ENCODE results near the gene FBP1.

The FBP1 gene

DNA sequence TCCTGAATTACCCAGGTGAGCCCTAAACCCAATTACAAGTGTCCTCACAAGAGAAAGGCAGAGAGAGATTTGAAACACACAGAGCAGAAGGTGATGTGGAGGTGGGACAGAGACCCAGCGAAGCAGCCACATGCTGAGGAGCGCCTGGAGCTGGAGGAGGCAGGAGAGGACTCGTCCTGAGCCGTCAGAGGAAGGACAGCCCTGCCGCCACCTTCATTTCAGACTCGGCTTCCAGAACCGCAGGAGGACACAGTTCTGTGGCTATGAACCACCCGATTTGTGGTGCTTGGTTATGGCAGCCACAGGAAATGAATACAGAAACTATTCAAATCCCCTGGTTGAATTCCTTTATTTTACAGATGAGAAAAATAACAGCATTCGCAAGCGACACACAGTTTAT lies 16.4 kb upstream of the FBP1 start:
- DNase-seq = no peak

DNA sequence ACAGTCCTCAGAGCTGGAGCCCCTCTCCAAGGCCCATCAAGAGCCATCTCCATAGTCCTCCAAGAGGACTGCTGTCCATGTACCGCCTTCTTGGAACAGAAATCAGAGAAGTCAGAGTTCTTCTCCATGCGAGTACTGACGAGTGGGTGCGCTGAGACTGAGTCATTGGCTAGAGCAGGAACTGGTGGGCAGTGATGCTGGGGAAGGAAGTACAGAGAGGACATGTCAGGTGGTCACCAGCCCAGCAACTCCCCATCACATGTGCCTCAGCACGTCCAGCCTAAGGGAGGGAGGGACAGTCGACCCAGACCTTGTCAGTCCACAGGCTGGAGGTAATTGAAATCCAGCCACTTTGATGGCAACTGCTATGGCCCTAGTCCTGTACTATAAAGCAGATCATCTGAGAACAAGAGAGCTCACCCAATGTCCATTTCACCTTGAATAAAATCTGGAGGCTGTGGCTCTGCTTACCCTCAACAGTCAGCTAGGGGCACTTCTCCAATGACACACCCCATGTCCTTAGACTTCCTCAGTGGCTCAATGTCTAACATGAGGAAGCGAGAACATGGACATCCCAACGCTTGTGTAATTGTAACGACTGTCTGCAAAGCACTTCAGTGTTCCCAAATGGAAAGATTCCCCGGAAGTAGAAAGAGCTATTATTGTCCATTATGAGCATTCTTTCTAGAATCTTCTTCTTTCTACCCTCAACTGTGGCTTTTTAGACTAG lies 15.0 kb upstream of the FBP1 start:
- DNase-seq = no peak

DNA sequence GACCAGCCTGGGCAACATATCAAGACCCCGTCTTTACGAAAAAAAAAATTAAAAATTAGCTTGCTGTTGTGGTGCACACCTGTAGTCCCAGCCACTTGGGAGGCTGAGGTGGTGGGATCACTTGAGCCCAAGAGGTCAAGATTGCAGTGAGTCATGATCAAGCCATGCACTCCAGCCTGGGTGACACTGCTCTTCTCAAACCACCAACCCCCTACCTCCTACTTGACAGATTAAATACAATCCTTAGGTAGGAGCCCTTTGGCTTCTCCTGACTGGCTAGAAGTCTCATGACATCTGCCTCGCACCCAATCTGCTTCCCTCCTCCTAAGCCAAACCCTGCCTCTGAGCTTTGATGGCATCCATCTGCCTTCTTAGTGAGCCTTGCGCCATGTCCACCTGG lies 11.6 kb upstream of the FBP1 start:
- no peak for DNase-seq

DNA sequence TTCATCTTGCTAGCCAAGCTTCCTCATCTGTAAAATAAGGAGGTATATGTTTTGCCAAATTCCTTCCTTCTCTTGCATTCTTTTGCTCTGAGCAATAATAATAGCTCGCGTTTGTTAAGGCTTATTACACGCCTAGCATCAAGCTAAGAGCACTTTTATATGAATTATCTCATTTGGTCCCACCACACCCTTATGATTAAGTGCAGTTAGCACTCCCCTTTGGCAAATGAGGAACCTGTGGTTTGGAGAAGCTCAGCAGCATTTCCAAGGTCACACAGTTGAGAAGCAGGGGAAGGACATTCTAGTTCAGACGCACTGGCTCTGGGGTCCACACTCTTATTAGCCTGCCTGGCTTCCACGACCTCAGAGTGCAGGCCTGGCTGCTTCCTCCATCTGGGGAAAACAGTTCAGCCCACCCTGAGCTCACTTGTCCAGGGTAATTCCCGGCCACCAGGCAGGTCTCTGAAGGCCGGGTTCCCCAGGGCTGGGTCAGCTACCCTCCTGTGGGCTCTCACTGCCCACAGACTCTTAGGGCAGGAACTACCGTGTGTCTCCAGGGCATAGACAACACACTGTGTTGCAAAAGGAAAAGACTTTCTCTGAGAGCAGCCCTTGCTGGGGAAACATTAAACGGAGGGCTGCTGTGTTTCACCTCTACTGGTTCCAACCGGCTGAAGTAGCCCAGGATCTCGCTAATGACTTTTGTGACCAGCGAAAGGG lies 9.9 kb upstream of the FBP1 start:
- no peak for DNase-seq

DNA sequence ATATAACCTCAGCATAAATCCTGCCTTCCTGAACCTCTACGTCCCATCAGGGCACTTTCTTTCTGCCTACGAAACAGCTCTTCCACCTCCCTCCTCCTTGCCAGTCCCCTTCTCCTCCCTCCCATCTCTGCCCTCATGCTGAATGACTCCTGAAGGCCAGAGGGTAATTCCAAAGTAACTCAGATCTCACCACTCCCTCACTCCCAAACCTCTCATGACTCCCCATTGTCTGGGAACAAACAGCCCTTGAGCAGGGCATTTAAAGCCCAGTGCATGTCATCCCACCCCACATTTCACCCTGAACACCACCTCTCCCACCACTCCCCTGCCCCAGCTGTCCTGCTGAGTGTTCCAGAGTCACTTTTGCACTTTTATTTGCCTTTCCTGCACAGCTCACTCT lies 8.9 kb upstream of the FBP1 start:
- DNase-seq = no peak

DNA sequence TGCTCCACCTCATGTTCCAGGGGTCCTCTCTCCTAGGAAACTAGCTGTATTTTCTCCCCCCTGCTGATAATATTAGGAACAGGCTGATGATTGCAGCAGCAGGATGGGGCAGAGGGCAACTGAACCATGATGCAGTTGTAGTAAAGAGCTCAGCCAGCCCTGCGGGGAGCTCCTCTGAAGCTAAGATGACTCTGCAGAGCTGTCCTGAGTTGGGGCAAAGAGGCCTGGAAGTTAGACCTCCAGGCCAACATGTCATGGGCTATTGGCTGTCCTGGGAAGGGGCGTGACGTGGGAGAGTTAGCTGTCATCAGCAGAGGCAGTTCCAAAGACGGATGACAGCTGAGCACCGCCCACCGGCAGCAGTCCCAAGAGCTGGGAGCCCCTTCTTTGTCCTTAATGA lies 6.6 kb upstream of the FBP1 start:
- DNase-seq = no peak

DNA sequence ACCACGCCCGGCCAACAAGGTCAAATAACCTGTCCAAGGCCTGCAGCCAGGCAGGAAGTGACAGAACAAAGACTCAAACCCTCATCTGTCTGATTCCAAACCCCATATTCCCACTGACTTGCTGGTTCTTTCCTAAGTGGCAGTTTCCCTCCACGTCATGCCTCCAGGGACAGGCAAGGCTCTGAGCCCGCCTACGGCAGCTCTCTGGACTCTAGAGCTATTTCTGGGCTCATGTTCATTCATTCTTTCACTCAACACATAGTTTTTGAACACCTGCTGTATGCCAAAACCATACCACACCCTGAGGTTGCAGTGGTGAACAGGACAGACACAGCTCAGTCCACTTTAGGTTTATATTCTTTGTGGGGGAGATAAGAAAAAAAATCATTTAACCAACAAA lies 5.2 kb upstream of the FBP1 start:
- DNase-seq = no peak

DNA sequence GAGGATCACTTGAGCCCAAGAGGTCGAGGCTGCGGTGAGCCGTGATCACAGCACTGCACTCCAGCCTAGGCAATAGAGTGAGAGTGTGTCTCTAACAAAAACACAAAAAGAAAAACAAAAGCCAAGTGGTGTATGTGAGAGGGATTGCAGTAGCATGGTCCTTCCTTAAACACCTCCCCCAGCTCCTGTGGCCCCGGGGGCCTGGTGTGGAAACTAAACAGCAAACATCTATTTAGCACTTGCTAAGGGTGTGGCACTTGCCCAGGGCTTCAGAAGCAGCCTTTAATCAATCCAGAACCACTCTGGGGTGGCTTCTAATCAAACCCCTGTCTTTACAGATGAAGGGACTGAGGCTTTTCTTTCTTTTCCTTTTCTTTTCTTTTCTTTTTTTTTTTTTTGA lies 4.4 kb upstream of the FBP1 start:
- no peak for DNase-seq

DNA sequence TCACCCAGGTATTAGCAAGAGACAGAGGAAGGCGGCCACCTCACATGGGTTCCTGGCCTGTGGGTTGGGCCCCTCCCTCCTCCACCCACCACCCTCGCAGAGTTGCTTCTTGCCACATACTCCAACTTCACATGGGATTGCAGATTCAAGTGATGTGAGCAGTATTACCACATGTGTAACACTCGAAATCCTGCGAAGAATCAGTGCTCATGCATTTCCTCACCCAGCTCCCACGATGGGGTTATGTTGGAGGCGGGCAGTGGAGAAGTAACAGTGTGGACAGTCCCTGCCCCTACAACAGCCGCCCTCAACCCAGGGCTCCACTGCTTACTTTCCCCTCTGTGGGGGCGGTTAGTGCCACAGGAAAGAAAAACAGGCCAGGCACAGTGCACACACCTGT lies 3.9 kb upstream of the FBP1 start:
- no peak for DNase-seq

DNA sequence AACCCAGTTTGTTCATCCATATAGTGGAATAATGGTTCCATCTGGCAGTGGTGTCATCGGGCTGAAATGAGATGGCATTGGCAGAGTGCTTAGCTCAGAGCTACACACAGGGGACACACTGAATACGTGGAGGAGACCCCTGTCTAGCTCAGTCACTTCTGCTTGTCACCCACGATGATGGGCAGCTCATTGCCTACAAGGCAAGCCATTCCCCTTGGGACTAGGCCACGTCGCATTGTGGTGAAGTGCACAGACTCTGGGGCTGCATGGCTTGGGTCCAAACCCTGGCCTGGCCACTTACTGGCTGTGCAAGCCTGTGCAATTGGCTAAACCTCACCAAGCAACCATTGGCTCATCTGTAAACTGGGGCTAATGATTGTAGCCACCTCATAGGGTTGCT lies 3.2 kb upstream of the FBP1 start:
- no peak for DNase-seq

DNA sequence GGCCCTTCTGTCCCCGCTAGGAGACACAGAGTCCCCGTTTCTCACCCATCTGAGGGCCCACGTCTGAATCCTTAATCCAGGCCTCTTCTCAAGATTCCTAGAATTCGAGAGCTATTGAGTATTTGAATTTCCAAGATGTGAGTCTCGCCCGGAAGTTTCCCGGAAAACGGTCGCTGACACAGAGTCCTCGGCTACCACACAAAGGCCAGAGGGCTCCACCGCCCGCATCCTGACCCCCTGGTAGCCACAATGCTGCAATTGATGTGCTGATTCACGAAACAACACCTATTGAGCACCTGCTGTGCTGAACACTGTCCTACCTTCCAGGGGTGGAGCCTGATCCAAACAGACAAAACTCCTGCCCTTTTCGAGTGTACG lies 670 bp upstream of the FBP1 start:
- no peak for DNase-seq

DNA sequence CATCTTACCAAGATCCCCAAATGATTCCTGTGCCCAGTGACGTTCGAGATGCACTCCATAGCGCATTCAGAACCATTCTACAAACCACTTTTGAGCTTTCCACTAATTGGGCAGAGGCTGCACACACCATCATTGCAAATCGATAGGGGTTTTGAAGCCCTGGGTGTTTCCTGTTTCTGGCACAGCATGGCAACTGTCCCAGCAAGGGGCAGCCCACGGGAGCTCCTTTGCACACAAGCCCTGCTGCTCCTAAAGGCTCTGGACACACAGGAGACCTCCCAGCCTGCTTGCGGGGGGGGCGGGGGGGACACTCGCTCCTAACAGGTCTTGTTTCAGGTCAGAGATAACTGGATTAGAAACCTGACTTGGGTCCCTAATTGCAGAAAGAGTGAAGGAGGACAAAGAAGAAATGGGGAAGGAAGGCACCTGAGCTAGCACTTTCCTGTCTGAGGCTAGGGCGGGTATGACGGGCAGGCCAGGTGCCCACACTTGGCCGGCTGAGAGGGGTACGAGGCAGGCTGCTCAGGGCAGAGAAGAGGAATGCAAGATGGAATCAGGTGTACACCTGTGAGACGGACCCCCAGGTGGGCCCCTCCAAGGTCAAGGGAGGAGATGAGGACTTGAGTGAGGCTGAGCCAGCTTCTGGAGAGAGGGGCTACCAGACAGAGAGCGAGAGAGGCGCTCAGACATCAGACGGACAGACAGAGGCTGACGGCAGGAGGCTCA lies 820 bp downstream of the FBP1 start:
- DNase-seq = no peak

DNA sequence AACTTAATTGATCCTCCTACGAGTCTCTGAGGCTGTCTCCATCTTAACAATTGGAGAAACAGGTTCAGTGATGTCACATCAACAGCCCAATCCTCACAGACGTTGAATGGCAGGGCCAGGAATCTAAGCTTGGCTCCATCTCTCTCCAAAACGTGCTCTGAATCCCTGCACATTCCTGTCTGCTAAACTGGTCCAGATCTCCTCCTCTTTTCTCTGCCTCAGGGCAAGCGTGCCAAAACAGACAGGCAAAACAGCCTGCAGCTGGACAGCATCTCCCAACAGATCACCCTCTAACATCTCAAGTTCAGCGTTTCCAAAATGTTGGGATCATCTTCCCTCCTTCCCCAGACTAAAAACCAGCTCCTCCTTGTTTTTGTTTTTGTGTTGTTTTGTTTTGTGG lies 6.6 kb downstream of the FBP1 start:
- DNase-seq = no peak

DNA sequence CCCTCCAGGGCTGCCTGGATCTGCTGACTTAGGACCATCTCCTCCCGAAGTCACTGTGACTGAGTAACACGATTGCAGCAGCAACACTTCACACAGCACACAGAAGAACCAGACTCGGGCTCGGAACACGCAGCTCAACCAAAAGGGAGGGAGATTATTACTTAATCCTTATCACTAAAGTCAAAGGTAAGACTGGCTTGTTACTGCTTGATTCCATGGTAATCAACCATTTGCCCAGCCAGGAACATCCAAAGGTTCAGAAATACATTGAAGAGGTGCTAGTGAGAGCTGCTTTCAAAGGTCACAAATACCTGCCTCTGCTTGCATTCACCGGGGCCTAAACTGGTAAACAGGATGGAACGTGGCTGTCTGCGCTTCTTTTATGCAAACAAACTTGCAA lies 7.7 kb downstream of the FBP1 start:
- no peak for DNase-seq

DNA sequence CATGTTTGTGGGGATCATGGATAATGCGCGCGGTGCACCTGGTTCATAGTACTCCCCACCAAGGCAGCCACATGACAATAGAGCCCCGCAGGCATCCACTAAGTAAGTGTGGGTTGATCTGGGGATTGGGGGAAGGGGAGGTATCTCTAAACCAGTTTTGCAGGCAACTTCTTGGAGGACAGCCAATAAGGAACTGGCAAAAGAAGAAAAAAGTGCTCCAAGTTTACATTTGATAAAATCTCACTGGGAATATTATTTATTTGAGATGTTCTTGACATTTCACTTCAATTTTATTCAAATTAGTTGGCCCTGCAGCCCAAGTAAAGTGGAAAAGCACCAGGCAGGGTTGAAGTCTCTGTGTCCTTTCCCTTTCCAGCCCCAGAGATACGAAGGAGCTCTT lies 8.5 kb downstream of the FBP1 start:
- DNase-seq = no peak

DNA sequence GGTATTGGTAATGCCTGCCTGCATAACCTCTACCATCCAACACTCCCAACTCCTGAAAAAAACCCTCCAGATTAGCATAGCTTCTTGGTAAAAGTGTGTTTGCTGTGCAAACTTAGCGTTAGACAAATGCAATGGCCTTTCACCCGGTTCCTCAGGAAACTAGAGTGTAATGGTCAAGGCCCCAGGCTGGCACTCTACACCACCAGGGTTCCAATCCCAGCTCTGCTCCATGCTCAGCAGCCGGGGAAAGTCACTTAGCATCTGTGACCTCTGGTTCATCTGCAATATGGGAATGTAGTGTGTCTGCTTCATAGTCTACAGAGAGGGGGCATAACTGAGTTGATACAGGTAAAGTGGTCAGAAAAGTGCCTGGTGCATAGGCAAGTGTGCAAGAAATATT lies 9.0 kb downstream of the FBP1 start:
- DNase-seq = no peak

DNA sequence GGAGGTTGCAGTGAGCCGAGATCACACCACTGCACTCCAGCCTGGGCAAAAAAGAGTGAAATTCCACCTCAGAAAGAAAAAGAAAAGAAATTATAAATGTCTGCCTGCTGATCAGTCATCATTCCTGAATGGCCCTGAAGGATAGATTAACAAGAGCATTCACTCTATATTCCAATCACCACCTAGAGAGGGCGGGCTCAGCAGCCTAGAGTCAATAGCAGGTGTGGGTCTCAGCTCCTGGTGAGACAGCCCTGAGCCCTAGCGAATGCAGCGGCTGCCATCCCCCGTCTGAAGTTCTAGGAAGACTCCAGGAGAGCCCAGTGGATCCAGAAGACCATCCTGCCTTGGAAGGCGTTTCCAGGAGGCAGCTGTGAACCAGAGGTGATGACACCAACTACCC lies 12.0 kb downstream of the FBP1 start:
- no peak for DNase-seq

DNA sequence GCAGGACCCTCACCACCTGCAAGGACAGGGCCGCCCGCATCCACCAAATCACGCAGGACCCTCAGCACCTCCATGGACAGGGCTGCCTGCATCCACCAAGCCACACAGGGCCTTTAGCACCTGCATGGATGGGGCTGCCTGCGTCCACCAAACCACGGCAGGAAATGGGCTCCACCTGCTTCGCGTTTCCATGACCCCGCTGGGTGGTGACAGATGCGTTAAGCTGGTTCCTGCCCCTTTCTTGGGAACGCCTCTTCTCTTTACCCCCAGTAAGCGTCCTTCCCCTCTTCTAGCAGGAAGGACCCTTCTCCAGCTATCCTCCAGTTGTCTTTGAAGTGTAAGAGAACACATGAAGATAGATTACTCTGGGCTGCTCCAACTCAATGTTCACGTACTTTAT lies 13.5 kb downstream of the FBP1 start:
- DNase-seq = no peak

DNA sequence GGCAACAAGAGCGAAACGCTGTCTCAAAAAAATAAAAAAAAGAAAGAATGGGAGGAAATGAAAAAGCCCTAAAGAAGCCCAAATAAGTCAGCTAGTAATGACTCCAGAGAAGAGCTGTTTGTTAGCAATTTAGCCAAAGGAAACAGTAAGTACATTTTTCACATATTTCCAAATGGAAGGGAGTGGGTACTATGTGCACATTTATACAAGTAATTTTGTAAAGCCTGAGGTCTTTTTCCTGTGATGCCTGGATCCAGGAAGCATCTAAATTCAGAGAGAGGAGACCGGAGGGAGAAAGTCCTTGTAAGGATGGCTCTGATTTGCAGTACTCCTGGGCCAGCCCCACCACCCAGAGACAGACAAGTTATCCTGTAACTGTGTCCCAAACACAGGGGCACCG lies 14.7 kb downstream of the FBP1 start:
- no peak for DNase-seq

DNA sequence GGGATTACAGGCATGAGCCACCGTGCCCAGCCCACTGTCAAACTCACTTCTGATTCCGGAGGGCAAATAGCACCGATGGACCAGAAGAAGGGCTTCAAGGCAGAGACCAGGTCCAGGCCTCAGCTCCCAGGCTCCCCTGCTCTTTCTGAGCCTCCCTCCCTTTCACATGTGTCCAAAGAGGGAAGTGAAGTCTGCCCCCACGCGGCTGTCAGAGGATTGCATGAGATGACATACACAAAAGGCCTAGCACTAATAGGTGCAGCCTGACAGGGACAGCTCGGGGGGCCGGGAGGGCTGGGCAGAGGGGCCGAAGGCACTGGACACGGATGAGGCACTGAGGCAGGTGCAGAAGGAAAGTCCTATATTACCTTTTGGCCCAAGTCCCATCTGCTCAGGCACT lies 16.1 kb downstream of the FBP1 start:
- DNase-seq = no peak

DNA sequence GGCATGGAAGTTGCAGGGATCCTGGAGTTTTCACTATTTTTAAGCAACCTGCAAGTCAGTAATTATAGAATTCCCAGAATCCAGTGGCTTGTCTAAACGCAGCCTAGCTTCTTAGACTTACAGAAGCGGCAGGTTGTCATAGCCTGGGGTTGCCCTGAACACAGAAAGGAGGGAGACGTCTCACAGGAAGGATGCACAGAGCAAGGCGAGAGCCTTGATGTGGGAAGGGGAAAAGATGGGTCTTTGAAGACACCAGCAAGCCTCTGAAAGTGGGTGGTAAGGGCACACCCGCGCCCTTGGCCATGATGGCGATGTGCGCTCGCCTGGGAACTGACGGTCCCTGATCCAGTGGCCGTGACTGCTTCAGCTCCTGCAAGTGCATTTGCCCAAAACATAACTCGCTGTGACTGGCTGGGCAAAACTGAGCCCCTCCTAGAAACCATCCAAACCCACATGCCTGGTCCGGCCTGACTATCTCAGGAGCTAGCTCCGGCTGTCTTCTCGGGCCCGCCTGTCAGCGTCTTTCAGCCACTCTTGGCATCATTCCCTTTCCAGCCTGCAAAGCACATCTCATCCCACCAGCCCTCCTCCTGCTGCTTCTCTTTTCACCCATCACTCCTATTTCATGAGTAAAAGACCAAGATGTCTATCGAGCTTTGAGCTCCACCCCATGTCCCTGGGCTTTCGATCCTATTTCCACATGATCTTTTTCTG lies 17.1 kb downstream of the FBP1 start:
- no peak for DNase-seq

DNA sequence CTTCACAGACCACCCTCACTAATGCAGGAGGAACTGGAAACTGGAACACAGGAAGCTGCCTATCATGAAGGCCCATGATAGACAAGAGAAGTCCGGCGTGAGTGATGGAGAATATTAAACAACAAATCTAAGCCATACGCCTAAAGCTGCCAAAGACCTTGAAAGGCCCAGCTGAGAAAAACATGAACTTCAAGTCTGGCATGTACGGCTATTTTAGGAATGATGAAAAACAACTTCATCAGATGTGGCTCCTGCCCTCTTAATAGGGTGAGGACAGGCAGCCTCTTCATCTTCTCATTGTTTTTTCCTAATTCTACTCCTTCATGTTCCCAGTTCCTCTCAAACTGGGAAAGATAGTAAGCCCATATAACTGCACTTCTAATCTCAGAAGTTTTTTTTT lies 20.3 kb downstream of the FBP1 start:
- DNase-seq = no peak

DNA sequence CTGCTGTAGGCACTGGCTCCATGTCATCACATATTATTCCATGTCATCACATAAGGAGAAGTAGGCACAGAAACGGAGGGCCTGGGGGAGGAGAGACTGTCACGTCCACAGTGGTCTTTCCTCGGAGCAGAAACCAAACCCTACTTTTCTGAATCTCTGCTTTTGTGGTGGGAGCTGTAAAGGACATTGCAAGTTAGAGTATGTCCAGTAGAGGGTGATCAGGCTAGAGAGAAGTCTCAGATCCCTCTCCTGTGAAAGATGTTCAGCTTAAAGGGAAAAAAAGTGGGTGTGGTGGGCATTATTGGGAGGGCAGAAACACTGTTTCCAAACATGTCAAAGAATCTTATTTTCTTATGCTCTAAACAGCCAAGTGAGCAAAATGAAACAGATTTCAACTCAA lies 26.3 kb downstream of the FBP1 start:
- no peak for DNase-seq

DNA sequence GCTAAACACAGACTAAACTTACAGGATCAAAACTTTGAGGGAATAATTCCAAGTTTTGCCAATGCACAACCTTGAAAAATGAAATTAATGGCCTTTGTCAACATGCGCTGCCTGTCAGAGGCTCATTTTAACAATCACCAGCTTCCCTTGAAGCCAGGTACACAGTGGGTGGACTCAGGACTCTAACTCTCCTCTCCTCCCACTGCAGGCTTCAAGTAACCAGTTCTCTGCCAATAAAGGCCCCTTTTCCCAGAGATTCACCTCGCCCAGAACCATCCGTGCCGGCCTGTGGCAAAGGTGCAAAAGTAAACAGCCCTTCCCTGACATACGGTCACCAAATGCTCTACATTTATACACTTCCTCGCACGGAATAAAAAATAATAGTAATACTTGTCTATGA lies 27.2 kb downstream of the FBP1 start:
- no peak for DNase-seq
